ENCODE results near the gene PLEKHM1. TPM values are rescaled to one million over a fixed set of nuclear protein-coding genes. Genes with fewer than 3 reads are reported as not detected.
A peak's percentile ranks its signal among the peaks of the same experiment; 100 is the strongest.
"Not testable (repeated sequence)": the region's sequence is repeated elsewhere in the genome, so short reads cannot be mapped to it uniquely, and the experiment has no call there.

PLEKHM1 gene
- total RNA-seq, 1 donor from 2014 or later, result 71.9 TPM

- DNase-seq (ENCODE audit: low spot score), result peak; percentile 59
These were observed 28.8 kb downstream of the PLEKHM1 start for GRCh38 chr17:45461524-45462327.

GRCh38 chr17:45460422-45460821 is 30.1 kb downstream of the PLEKHM1 start:
- DNase-seq (ENCODE audit: low spot score), result not testable (repeated sequence)

GRCh38 chr17:45454341-45454740 is 36.2 kb downstream of the PLEKHM1 start:
- not testable (repeated sequence) for DNase-seq (ENCODE audit: low spot score)

- not testable (repeated sequence) for DNase-seq (ENCODE audit: low spot score)
These were observed 36.8 kb downstream of the PLEKHM1 start for GRCh38 chr17:45453731-45454130.

- not testable (repeated sequence) for DNase-seq (ENCODE audit: low spot score)
These were observed 37.3 kb downstream of the PLEKHM1 start for GRCh38 chr17:45453225-45453534.

GRCh38 chr17:45452329-45453224 is 37.9 kb downstream of the PLEKHM1 start:
- not testable (repeated sequence) for DNase-seq (ENCODE audit: low spot score)

- not testable (repeated sequence) for DNase-seq (ENCODE audit: low spot score)
These were observed 38.9 kb downstream of the PLEKHM1 start for GRCh38 chr17:45451660-45452059.

- DNase-seq (ENCODE audit: low spot score), result no peak
These were observed 39.4 kb downstream of the PLEKHM1 start for GRCh38 chr17:45451131-45451530.

GRCh38 chr17:45449708-45450329 is 40.7 kb downstream of the PLEKHM1 start:
- DNase-seq (ENCODE audit: low spot score), result not testable (repeated sequence)

- not testable (repeated sequence) for DNase-seq (ENCODE audit: low spot score)
These were observed 41.3 kb downstream of the PLEKHM1 start for GRCh38 chr17:45449260-45449659.

GRCh38 chr17:45448483-45448882 is 42.0 kb downstream of the PLEKHM1 start:
- not testable (repeated sequence) for DNase-seq (ENCODE audit: low spot score)

GRCh38 chr17:45448066-45448465 is 42.5 kb downstream of the PLEKHM1 start:
- DNase-seq (ENCODE audit: low spot score), result not testable (repeated sequence)

GRCh38 chr17:45447650-45448049 is 42.9 kb downstream of the PLEKHM1 start:
- DNase-seq (ENCODE audit: low spot score), result not testable (repeated sequence)

- not testable (repeated sequence) for DNase-seq (ENCODE audit: low spot score)
These were observed 43.5 kb downstream of the PLEKHM1 start for GRCh38 chr17:45446872-45447625.

- DNase-seq (ENCODE audit: low spot score), result peak; percentile 70
These were observed 44.4 kb downstream of the PLEKHM1 start for GRCh38 chr17:45445901-45446743.

- DNase-seq (ENCODE audit: low spot score), result not testable (repeated sequence)
These were observed 45.4 kb downstream of the PLEKHM1 start for GRCh38 chr17:45444856-45445820.

- not testable (repeated sequence) for DNase-seq (ENCODE audit: low spot score)
These were observed 46.2 kb downstream of the PLEKHM1 start for GRCh38 chr17:45444301-45444700.

- DNase-seq (ENCODE audit: low spot score), result not testable (repeated sequence)
These were observed 46.9 kb downstream of the PLEKHM1 start for GRCh38 chr17:45443371-45444260.

Measured in mucosa of gallbladder (tissue), 1 donor.